DMS79 (cell line): ENCODE data around the gene TMEFF1.

ENCODE experiments used
- DNase-seq: peaks from one replicate; lab custom pipeline; 2025; lab: John Stamatoyannopoulos, UW

TMEFF1 gene

DNA sequence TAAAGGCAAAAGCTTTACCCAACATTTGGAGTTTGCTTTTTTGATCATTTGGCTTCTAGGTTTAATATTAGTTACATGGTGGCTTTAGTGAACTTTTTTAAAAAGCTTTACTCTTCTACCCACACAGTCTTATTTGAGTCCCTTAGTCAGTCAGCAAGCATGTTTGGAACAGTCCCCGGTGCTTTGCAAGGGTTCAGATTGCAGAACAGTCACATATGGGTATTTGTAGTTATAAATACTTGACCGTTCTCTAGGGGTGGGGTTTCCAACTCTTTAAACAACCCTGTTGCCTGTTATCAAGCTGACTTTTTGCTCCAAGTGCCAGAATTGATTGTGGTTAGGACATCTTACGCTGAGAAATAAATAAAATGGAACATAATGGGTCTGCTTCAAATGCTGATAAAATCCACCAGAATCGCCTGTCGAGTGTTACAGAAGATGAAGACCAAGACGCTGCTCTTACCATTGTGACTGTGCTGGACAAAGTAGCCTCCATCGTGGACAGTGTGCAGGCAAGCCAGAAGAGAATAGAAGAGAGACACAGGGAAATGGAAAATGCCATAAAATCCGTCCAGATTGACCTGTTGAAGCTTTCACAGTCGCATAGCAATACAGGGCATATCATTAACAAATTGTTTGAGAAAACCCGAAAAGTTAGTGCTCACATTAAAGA is 105.0 kb downstream of the TMEFF1 start, which contains the start of gene CAVIN4:
Gene CAVIN4 (plus strand): TSS at position 304 of the 673 bp plus-strand sequence. CDS start 65 bp downstream, at position 369.
- DNase-seq: no peak

DNA sequence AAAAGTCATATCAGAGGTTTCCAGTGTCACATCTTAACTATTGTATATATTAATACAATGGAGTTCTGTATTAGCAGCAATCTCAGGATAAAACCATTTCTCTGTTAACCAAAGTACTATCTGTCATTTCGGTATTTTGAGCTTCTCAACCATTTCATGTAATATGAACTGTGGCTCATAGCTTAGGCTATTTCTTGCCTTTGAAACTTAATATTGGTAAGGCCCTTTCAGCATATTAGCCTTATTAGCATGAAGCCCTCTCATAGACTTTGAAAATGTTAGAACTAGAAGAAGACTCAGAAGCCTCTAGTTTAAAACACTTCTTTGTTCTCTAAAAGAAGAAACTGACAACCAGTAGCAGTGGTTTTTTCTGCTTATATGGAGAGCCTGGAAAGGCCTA is 105.7 kb downstream of the TMEFF1 start:
- no peak for DNase-seq

DNA sequence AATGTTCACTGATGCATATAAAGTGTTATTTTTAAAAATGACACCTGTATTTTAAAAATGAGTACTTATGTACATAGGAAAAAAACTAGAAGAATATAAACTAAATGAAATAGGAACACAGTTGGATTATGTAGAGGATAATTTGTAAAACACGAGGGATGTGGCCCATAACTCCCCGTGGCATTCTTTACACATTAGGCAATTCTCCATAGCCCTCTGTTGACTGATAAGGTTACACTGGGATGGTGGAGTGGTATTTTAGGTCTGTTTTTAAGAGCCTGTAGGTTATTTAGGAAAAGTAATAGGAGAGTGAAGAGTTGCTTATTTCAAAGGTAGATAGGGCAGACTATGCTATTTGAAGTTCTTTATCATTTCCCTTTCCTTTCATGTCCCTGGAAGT is 106.7 kb downstream of the TMEFF1 start:
- DNase-seq: no peak

DNA sequence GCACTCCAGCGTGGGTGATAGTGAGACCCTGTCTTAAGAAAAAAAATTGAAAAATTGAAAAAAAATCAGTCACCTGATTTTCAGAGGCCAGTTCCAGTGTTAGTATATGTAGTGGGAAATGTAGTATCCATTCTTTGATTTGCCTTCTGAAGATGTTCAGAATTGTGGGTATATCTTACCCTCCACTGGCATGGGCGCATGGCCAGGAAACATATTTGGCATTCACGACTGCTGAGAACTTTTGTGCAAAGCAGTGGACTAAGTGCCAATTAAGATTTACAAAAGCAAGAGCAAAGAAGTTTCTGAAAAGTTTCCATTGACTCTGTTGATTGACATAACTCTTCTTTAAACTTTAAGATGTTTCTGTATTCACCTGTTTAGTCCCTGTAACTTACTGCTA is 107.3 kb downstream of the TMEFF1 start:
- no peak for DNase-seq

DNA sequence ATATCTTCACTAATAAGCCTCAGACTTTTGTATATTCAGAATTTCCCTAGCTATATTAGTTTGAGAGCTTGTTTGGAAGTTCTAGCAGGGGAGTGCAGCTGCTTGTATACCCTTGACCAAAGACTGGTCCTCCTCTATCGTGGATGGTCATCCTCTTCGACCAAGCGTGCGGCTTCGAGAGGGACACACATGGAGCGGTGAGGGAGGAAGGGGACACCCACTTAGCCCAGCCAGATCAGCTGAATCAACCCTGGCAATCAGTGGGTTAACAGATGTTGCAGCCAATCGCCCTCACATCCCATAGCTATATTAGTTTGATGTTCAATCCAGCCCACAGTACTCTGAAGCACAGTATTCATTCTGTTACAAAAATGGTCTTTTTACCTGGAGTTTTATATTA is 108.1 kb downstream of the TMEFF1 start:
- DNase-seq: no peak

DNA sequence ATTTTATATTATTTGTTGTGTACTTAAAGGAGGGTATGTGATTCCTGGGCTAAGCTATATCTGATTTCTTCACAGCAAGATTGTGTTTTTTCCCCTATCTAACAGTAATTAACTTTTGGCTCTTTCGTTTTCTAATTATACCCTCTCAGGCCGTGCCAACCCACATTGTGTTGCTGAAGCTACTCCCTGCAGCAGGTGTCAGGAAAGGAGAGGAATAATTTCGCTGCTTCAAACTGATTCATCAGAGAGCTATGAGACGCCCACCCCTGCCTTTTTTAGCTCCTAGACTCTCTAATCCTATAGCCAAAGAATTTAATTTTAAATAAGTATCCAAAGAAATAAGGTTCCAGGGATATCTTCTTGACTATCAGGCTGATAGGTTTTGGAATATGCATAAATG is 108.7 kb downstream of the TMEFF1 start:
- DNase-seq: no peak

DNA sequence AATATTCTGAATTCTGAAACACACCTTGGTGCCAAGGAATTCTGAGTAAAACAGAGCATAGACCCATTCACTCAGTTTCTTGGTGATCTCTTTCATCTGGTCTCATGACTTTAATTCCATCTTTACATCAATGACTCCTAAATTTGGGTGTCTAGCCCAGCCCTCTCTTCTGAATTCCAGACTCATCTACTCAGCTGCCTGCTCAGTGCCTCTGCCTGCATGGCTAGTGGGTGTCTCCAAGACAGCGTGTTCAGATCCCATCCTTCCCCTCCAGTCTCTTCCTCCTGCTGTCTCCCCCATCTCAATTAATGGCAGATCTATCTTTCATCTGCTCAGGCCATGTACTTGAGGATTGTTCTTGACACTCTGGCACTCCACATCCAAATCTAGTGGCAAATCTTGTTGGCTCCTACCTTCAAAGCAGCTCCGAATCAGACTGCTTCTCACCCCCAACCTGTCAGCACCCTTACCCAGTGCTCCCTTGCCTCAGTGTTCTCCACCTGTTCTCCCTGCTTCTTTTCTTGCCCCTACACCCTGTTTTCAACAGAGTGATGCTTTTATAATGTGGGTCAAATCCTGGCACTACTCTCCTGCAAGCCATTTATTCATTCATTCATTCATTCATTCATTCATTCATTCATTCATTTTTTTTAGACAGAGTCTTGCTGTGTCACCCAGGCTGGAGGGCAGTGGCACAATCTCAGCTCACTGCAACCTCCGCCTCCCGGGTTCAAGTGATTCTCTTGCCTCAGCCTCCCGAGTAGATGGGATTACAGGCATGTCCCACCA is 110.3 kb downstream of the TMEFF1 start:
- DNase-seq: no peak

DNA sequence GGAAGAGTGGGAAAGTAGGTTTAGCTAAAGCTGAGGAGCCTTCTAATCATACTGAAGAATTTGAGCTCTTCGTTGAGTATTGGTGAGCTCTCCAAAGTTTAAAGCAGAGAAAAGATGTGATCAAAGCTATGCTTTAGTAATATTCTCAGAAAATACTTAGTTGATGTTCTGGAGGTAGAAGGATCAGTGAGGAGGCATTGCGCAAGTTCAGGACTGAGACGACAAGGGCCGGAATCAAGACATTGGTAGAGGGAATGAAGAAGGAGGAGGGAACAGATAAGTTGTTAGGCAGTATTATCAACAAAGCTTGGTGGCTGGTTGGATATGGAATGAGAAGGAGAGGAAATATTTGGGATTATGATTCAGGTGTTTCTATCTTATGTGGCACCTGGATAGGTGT is 112.0 kb downstream of the TMEFF1 start:
- no peak for DNase-seq

DNA sequence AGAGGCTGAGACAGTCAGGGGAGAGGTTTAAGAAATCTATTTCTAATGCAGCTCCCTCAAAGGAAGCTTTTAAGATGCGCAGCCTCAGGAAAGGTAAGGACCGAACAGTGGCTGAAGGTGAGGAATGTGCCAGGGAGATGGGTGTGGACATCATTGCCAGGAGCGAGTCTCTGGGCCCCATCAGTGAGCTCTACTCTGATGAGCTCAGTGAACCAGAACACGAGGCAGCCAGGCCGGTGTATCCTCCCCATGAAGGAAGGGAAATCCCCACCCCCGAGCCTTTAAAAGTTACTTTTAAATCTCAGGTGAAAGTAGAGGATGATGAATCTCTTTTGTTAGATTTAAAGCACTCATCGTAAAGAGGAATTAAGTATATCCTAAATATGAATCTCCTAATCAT is 113.1 kb downstream of the TMEFF1 start:
- DNase-seq: no peak

DNA sequence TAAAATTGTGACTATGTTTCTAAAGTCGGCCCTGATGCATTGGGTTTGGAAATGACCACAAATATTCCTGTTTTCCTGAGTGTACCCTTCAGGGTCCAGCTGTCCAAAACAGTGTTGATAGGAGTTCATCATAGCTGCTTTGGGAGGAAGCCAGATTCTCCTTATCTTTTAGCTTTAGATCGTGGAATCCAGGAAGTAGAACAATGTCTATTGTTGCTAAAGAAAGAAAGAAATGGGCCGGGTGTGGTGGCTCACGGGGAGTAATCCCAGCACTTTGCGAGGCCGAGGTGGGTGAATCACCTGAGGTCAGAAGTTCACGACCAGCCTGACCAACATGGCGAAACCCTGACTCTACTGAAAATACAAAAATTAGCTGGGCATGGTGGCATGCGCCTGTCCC is 114.4 kb downstream of the TMEFF1 start:
- no peak for DNase-seq

DNA sequence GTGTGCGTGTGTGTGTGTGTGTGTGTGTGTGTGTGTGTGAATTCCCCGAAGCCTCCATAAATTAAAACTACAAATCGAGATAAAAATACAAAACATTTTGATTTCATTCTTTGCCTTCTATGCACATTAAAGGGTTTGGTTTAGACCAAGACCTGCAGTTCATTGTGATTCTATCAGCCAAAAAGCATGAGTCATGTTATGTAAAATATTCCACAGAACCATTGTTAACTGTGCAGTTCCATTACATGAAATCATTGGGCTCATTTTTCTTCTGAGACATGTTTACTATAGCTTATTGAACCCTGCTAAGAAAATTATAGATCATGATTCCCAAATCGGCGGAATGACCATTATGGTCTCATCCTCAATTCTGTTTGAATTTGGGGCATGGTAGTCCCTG is 116.6 kb downstream of the TMEFF1 start:
- DNase-seq: no peak

DNA sequence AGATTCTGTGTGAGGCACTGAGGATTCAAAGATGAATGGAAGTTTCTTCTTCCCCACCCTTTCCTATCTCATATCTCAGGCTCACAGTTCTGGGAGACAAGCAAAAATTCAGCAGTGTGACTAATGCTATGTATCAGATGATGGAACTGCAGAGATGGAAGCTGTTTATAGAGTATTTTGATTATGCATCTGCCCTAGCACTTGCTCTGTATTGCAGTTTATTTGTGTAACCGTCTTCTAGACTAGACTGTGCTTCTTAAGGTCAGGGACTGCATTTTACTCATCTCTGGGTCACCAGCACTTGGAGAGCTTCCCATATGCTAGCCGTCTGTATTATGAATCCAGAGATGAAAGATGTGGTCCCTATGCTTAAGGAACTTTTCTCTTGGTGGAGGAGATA is 117.5 kb downstream of the TMEFF1 start:
- no peak for DNase-seq

DNA sequence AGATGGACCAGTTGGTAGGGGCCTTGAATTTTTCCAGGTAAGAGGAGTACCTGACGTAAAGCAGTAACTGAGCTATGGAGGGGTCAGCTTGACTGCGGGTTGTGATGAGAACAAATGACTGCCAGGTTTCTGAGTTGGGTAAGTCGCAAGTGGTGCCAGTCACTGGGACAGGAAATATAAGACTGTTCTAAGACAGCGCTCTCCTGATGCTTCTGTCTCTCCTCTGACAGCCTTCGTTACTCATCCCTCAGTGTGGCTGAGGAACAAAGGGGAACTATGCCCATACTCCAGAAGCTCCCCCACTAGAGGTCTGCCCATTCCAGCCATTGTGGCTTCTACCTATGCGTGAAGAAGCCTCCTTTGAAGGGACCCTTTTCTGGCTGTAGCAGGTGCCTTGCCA is 118.2 kb downstream of the TMEFF1 start:
- DNase-seq: no peak

DNA sequence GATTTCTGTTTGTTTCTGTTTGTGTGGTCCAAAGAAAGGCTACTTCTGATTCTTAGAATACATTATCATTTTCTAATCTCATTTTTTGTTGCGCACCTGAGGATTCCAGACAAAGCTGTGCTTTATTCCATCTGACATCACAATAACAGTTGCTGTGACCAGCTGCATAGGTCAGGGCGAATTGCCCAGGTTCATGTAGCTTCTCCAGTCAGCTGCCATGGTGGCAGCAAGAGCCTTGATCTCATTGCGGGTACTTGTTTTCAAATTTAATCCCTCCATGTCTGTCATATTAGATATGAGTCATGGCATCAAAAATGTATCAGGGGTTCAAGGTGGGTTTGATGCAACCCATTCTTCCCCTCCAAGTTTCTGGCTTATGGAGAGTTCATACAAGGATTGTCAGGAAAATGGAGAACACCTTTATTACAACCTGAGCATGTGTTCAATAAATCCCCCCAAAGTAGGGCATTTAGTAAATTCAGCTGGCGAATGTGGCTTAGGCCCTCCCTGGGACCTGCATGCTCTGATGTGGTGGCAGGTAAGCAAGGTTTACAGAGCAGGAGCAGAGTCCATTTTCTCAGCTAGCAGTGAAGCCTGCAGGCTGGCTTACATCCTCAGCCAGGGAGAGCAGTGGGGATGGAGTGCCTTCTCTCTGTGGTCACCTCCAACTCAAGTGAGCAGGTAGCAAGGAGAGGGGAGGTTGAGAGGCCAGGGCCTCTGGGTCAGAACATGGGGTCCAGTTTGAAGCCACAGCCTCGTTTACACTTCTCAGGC is 118.9 kb downstream of the TMEFF1 start:
- DNase-seq: no peak

DNA sequence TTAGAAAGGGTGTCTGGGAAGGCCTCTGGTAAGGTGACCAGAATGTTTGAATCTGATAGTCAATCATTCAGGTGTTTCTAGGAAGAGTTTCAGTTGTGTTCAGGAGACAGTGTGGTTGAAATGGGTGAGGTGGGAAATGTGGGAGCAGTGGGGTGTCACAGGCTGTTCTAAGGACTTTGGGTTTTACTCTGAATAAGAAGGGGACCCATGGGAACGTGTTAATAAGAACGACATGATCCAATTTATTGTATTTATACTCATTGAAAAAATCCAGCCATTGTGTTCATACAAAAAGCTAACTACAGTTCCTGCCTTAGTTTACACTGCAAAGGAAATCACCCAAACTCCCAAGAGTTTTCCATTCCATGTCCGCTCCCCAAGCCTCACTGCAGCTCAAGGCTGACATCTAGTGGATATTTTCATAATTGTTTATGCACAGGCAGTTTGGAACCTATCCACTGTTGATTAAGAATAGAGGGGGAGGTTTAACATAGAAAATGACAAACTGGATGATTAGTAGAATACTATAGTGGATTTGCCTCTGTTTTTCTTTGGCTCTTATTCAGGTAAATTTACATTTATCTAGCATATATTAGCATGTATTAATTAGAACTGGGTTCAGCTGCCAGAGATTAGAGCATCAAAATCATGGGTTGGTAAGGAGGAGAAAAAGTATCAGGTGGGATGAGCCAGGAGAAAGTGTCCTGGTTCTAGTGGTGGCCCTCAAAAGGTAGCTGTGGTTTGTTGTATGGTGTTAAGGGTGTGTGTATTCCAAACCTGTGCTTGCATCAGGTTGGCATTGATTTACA is 122.6 kb downstream of the TMEFF1 start:
- no peak for DNase-seq

DNA sequence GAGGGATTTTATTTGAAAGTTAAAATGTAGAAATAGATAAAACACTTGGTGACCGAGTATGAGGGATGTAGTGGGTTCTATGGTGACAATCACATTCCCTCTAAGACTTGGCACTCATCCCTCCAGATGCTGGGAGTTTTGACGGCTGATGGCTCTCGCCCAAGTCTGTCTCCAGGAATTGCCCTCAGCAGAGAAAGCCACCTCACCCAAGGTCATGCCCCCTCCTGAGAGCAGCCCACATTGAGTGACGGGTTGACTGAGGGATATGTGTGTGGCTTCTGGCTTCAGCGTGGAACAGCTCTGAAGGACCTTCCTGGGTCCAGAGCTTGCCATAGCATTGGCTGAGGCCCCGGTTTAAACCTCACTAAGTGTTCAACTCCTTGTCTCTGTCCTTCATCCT is 124.3 kb downstream of the TMEFF1 start:
- DNase-seq: no peak

DNA sequence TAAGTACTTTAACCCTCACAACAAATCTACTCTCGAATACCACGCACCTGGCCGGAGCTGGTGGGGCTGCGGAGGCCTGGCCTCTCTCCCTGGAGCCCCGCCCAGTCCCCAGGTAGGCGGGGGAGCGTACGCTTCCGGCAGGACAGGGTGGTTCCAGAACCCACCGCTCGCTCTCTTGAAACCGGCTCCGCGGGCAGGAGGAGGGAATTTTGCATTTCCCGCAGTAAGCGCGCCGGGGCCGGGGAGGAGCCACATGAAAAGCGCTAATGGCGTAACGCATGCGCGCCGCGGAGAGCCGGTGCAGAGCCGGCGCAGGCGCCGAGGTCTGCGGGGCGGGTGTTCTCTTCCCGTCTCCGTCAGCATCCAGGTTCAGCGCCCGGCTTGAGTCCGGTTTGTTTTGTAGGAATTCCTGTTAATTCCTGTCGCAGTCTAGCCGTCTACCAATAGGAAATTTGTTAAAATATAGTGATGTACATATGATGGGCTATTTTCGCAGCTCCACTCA is 125.7 kb downstream of the TMEFF1 start:
- peak; percentile 76 for DNase-seq

DNA sequence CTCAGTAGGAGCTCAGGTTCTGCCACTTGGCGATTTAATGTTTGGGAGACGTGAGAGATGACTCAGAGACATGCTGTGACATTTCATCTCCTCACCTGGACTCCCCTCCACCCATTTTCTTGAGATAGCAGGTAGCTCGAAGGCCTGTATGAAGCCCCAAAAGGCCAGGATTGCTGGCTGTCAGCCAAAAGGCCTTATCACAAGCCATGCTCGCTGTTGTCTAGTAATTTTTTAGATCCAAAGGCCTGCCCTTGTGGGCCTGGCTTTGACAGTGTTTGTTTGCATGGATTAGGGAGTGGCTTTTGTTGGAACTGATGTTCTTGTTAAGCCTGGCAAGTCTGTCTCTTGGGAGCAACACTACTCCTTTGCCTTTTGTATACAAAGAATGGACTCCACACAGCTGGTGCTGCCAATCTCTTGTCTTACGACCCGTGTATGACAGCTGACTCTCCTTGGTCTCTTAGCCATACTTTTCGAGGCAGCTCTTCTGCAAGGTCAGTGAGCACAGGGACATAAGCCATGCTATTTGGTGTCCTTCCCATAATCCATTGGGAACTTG is 127.7 kb downstream of the TMEFF1 start:
- no peak for DNase-seq

DNA sequence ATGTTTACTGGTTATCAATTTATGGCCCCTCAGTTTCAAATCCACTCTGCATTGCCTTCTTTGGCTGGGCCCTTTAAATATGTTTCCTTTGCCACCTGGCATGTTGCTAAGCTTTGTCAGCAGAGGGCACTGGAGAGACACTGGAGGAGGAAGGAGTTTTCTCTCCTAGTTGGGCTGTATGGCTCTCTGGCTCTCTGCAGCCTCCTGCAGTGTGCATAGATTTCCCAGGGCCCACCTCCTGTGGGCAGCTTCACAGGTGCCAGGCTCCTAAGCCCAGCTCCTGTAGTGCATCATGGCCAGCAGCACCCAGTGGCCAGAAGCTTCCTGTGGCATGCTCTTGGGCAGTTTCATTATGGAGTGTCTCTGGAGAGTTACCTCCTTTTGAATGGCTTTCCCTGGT is 128.3 kb downstream of the TMEFF1 start:
- peak; percentile 5 for DNase-seq

DNA sequence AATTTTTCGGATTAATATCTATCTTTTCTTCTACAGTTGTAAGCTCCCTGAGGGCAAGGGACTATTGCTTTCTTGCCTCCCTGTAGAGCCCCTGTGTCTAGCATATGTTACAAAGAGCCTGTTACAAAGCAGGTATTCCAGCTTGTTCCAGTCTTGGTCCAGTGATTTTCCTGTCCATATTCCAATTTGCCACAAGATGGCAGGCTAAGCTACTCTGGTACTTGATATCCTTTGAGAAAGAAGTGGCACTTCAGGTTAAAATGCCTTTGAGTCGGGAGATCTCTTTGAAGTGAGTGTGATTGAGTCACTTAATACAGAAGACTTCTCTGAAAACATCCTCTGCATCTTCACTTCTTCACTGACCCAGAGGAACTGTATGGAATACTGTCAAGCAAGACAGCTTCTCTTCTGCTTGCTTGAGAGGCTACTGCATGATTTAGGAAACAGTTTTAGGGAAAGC is 129.4 kb downstream of the TMEFF1 start:
- DNase-seq: peak; percentile 24

DNA sequence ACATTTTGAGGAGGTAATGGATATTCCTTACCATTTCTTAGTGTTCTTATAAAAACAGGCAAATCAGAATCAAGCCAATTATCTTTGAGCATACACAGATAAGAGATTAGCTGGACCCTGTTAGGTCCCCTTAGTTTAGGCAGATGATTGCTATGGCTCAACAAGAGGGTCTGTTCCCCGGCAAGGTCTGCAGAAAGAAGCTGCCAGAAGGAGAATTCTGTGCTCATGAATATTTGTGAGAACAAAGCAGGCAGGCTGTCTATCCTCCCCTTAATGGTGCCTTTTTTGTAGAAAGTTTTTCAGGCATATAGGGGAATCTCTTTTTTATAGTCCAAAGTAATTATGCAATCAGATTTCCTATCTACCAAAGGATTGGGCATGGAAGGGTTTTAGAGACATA is 132.5 kb downstream of the TMEFF1 start:
- no peak for DNase-seq
